H1 (cell line): ENCODE measurements around the gene NDRG2. TPM values are rescaled to one million over a fixed set of nuclear protein-coding genes. Genes with fewer than 3 reads are reported as not detected.

Experiments
- CTCF ChIA-PET: fragments of 300-600 bp; sonication (Branson Sonifier 250); formaldehyde crosslinking; loops from one replicate; lab custom pipeline; 2021; ENCODE audit not compliant: partially characterized antibody; lab: Charles Lee
- POLR2A ChIA-PET: fragments of 300-600 bp; sonication (Branson Sonifier 250); formaldehyde crosslinking; loops from one replicate; lab custom pipeline; 2021; ENCODE audit warnings: inconsistent platforms; ENCODE audit not compliant: partially characterized antibody; lab: Charles Lee
- DNase-seq, 2 experiments: peaks; one replicate each; pipeline versions ENCODE4 v3.0.0 to v3.0.0-alpha.2; 2010 to 2022; ENCODE audit warnings: low spot score in 2 of 2, low read depth in 1 of 2, mixed read lengths in 1 of 2
- FAIRE-seq: peaks from 2 replicates; lab custom pipeline; 2011; peaks lifted over from hg19 to GRCh38; lab: Jason Lieb, UNC
- H2AFZ ChIP-seq: 2 replicates; pipeline ENCODE4 v1.8.1; 2012; ENCODE audit warnings: low read length, inconsistent platforms
- H2AK5ac ChIP-seq: 2 replicates; pipeline ENCODE4 v1.6.1; 2013; ENCODE audit warnings: low read depth, low read length
- H2BK120ac ChIP-seq: replicated peaks from 2 replicates; pipeline ENCODE3; 2013; ENCODE audit warnings: low read depth, low read length, inconsistent platforms
- H2BK12ac ChIP-seq: 2 replicates; pipeline ENCODE4 v1.6.1; 2013; ENCODE audit warnings: low read depth, low read length
- H2BK15ac ChIP-seq: 2 replicates; pipeline ENCODE4 v1.6.1; 2013; ENCODE audit warnings: low read length
- H2BK20ac ChIP-seq: 2 replicates; pipeline ENCODE4 v1.6.1; 2013; ENCODE audit warnings: low read length
- H2BK5ac ChIP-seq: 2 replicates; pipeline ENCODE4 v1.6.1; 2013; ENCODE audit warnings: low read depth, low read length
- H3K14ac ChIP-seq: 2 replicates; pipeline ENCODE4 v1.6.1; 2013; ENCODE audit warnings: inconsistent platforms; ENCODE audit not compliant: insufficient read length
- H3K18ac ChIP-seq: 2 replicates; pipeline ENCODE4 v1.6.1; 2013; ENCODE audit warnings: low read length; ENCODE audit errors: extremely low read depth
- H3K23ac ChIP-seq: 2 replicates; pipeline ENCODE4 v1.6.1; 2013; ENCODE audit warnings: inconsistent platforms; ENCODE audit not compliant: insufficient read length
- H3K23me2 ChIP-seq: 2 replicates; pipeline ENCODE4 v1.6.1; 2013; ENCODE audit warnings: low read depth, low read length
- H3K27ac ChIP-seq: 2 replicates; pipeline ENCODE4 v1.6.1; 2011; ENCODE audit warnings: low read depth, low read length, inconsistent platforms
- H3K27me3 ChIP-seq, 4 experiments: replicated peaks in 1 of 4; 1 replicate in 1 of 4; 2 replicates in 3 of 4; pipeline versions ENCODE4 v1.6.1 to v1.8.1; 2011 to 2013; ENCODE audit warnings: low read length in 3 of 4, mild to moderate bottlenecking in 3 of 4, inconsistent platforms in 2 of 4, mixed read lengths in 2 of 4, moderate library complexity in 1 of 4; ENCODE audit not compliant: control insufficient read depth in 3 of 4, insufficient read depth in 3 of 4; ENCODE audit errors: extremely low read depth in 1 of 4
- H3K36me3 ChIP-seq, 4 experiments: 2 replicates each; pipeline versions ENCODE4 v1.6.1 to v1.8.1; 2011 to 2013; ENCODE audit warnings: mild to moderate bottlenecking in 4 of 4, low read length in 3 of 4, moderate library complexity in 2 of 4, control low read depth in 1 of 4, inconsistent platforms in 1 of 4; ENCODE audit not compliant: insufficient read depth in 4 of 4, control insufficient read depth in 2 of 4
- H3K4ac ChIP-seq: replicated peaks from 2 replicates; pipeline ENCODE3; 2013; ENCODE audit warnings: low read length, low read depth, mixed read lengths, inconsistent platforms; ENCODE audit not compliant: insufficient read length
- H3K4me1 ChIP-seq, 4 experiments: replicated peaks in 1 of 4; 1 replicate in 1 of 4; 2 replicates in 3 of 4; pipeline versions ENCODE4 v1.6.1 to v1.8.1; 2011 to 2013; ENCODE audit warnings: low read length in 3 of 4, inconsistent platforms in 2 of 4, mixed read lengths in 1 of 4; ENCODE audit not compliant: insufficient read depth in 4 of 4, control insufficient read depth in 3 of 4
- H3K4me2 ChIP-seq, 2 experiments: 2 replicates each; pipeline versions ENCODE4 v1.6.1 to v1.8.1; 2011 to 2013; ENCODE audit warnings: low read depth in 2 of 2, low read length in 2 of 2, control low read depth in 1 of 2, inconsistent platforms in 1 of 2, mild to moderate bottlenecking in 1 of 2; ENCODE audit not compliant: insufficient read depth in 1 of 2
- H3K4me3 ChIP-seq, 4 experiments: fragments of 200-600, 300-600 bp in 1 of 4; sonication (generic), shearing (Covaris generic), sonication (Bioruptor Twin) in 1 of 4; 2 replicates each; pipeline versions ENCODE4 v1.5.1 to v1.8.1; 2011 to 2016; ENCODE audit warnings: low read length in 4 of 4, low read depth in 3 of 4, control low read depth in 2 of 4, inconsistent platforms in 2 of 4, mild to moderate bottlenecking in 2 of 4, mixed read lengths in 1 of 4, moderate library complexity in 1 of 4; ENCODE audit not compliant: insufficient read depth in 2 of 4; ENCODE audit errors: extremely low read depth in 1 of 4
- H3K56ac ChIP-seq: replicated peaks from 2 replicates; pipeline ENCODE3; 2013; ENCODE audit warnings: low read depth, mild to moderate bottlenecking, mixed read lengths, low read length, inconsistent platforms; ENCODE audit not compliant: insufficient read length
- H3K79me1 ChIP-seq: 2 replicates; pipeline ENCODE4 v1.6.1; 2013; ENCODE audit warnings: low read depth, low read length, control low read depth
- H3K79me2 ChIP-seq, 2 experiments: 2 replicates each; pipeline versions ENCODE4 v1.6.1 to v1.8.1; 2012 to 2013; ENCODE audit warnings: low read length in 2 of 2, mild to moderate bottlenecking in 2 of 2, inconsistent platforms in 1 of 2; ENCODE audit not compliant: insufficient read depth in 2 of 2, control insufficient read depth in 1 of 2
- H3K9ac ChIP-seq, 4 experiments: replicated peaks in 1 of 4; 1 replicate in 1 of 4; 2 replicates in 3 of 4; pipeline versions ENCODE4 v1.6.1 to v1.8.1; 2011 to 2013; ENCODE audit warnings: low read depth in 3 of 4, low read length in 3 of 4, control low read depth in 2 of 4, mild to moderate bottlenecking in 2 of 4, moderate library complexity in 2 of 4, inconsistent platforms in 1 of 4; ENCODE audit errors: extremely low read depth in 1 of 4
- H3K9me3 ChIP-seq, 2 experiments: 2 replicates each; pipeline versions ENCODE4 v1.6.1 to v1.8.1; 2012 to 2013; ENCODE audit warnings: mild to moderate bottlenecking in 2 of 2, moderate library complexity in 2 of 2, control low read depth in 1 of 2, inconsistent platforms in 1 of 2, low read depth in 1 of 2, low read length in 1 of 2, mixed read lengths in 1 of 2; ENCODE audit not compliant: insufficient read depth in 2 of 2
- H4K20me1 ChIP-seq, 2 experiments: replicated peaks in 1 of 2; 2 replicates each; pipeline versions ENCODE3 to v1.8.1; 2011 to 2013; ENCODE audit warnings: inconsistent platforms in 2 of 2, low read length in 2 of 2, mild to moderate bottlenecking in 1 of 2; ENCODE audit not compliant: insufficient read depth in 2 of 2, control insufficient read depth in 1 of 2
- H4K5ac ChIP-seq: 2 replicates; pipeline ENCODE4 v1.6.1; 2013; ENCODE audit warnings: low read length, low read depth, mixed read lengths, inconsistent platforms; ENCODE audit not compliant: insufficient read length
- H4K8ac ChIP-seq: 2 replicates; pipeline ENCODE4 v1.8.0; 2013; ENCODE audit warnings: mild to moderate bottlenecking, moderate library complexity, low read length, inconsistent platforms; ENCODE audit not compliant: insufficient read depth; ENCODE audit errors: extremely low read depth
- H4K91ac ChIP-seq: replicated peaks from 2 replicates; pipeline ENCODE3; 2013; ENCODE audit warnings: low read length, mixed read lengths, inconsistent platforms; ENCODE audit not compliant: insufficient read length
- FOSL1 ChIP-seq: IDR thresholded peaks from 2 replicates; pipeline ENCODE4 v1.6.1; 2011; ENCODE audit warnings: mild to moderate bottlenecking, low read depth, low read length, moderate library complexity; ENCODE audit not compliant: insufficient read depth
- GABPA ChIP-seq: IDR thresholded peaks from 2 replicates; pipeline ENCODE4 v1.6.1; 2011; ENCODE audit warnings: mild to moderate bottlenecking, low read length, moderate library complexity, borderline replicate concordance; ENCODE audit not compliant: insufficient read depth
- KDM5A ChIP-seq: fragments of 200-600 bp; IDR thresholded peaks from 2 replicates; pipeline ENCODE4 v1.7.1; 2012; ENCODE audit warnings: mild to moderate bottlenecking, low read length, inconsistent platforms, mixed read lengths
- POLR2AphosphoS5 ChIP-seq: IDR thresholded peaks from 2 replicates; pipeline ENCODE4 v1.6.1; 2011; ENCODE audit warnings: low read depth, low read length
- RFX5 ChIP-seq: IDR thresholded peaks from 2 replicates; pipeline ENCODE4 v1.6.1; 2011; ENCODE audit warnings: low read depth, low read length, improper control_type of control experiment, borderline replicate concordance
- RXRA ChIP-seq: IDR thresholded peaks from 2 replicates; pipeline ENCODE4 v1.6.1; 2011; ENCODE audit warnings: low read depth, mild to moderate bottlenecking, low read length, moderate library complexity; ENCODE audit not compliant: insufficient read depth
- ZNF274 ChIP-seq: IDR thresholded peaks from 2 replicates; pipeline ENCODE4 v1.7.0; 2012; ENCODE audit warnings: low read length, borderline replicate concordance; ENCODE audit errors: extremely low read depth
- WGBS, 2 experiments: shearing (Covaris generic) in 1 of 2; methylation state at CpG; one replicate each; pipeline versions ENCODE4 v1.1.6 to v1.1.7; 2013 to 2015; ENCODE audit warnings: low lambda C conversion rate in 2 of 2, mixed read lengths in 2 of 2, inconsistent platforms in 1 of 2, low coverage in 1 of 2, missing lambda C conversion rate in 1 of 2; ENCODE audit not compliant: insufficient replicate concordance in 2 of 2, insufficient coverage in 1 of 2, insufficient read length in 1 of 2; ENCODE audit errors: extremely low coverage in 1 of 2, missing lambda C conversion rate in 1 of 2; 5-methylcytosine and 5-hydroxymethylcytosine counted together
- polyA plus RNA-seq, 7 experiments: library from polyadenylated mRNA; depleted of rRNA in 3 of 7; stranded (reverse) in 5 of 7; unstranded in 2 of 7; fragments of >200 nt in 5 of 7; fragments of 200-250 nt in 2 of 7; gene quantifications; 1 replicate in 5 of 7; 2 replicates in 1 of 7; 4 replicates in 1 of 7; pipeline versions ENCODE4 v1.2.1 to v1.2.3, GENCODE V29; 2011 to 2013; ENCODE audit warnings: missing spikeins in 2 of 7, mixed read lengths in 2 of 7
- total RNA-seq: library from RNA; stranded (reverse); fragmentation: NEBNext Ultra II Directional; extraction: Animal tissue kit (Norgen Biotek cat#: 25700); gene quantifications from 2 replicates; pipeline ENCODE4 v1.2.1, GENCODE V29; 2021

Gene NDRG2
- total and polyA plus RNA-seq, 2 of the 8 experiments (the other 6 are each of a cell fraction or from before 2014, with no cell fraction given), result 29.9 to 48.6 TPM

GRCh38 chr14:21011136-21011535 lies 13.7 kb downstream of the NDRG2 start:
- H4K20me1 ChIP-seq, result no peaks in the 10 kb centered on the region
- WGBS, 2 experiments, result 89% methylated on average over 1 of the region's 1 CpG; no CpG with 5 or more reads in 1 of the 2 experiments
- no peak overlapping the region for H3K9ac ChIP-seq
- H3K14ac ChIP-seq, result no peak overlapping the region
- no peak overlapping the region for H3K4me2 ChIP-seq
- no peak overlapping the region for H2BK15ac ChIP-seq
- H2AK5ac ChIP-seq, result no peak overlapping the region
- H2BK5ac ChIP-seq, result no peak overlapping the region
- no peaks in the 10 kb centered on the region for H3K23me2 ChIP-seq
- no peak overlapping the region for H3K4me3 ChIP-seq
- H2AFZ ChIP-seq, result no peak overlapping the region
- H2BK20ac ChIP-seq, result no peak overlapping the region
- H3K27ac ChIP-seq, result no peak overlapping the region
- H2BK12ac ChIP-seq, result no peak overlapping the region
- H3K36me3 ChIP-seq, result no peaks in the 10 kb centered on the region
- DNase-seq (no peak), FAIRE-seq (no peak)
- POLR2A ChIA-PET, result interaction anchor here (0.7 to 1.5 kb wide), 3 partner anchors 12 to 77 kb away, joined by 3 read pairs; no protein-coding TSS in a partner anchor
- H3K79me2 ChIP-seq, result no peaks in the 10 kb centered on the region
- H3K9me3 ChIP-seq, result no peaks in the 10 kb centered on the region
- no peaks in the 10 kb centered on the region for H3K79me1 ChIP-seq
- H2BK120ac ChIP-seq, result no peak overlapping the region
- H4K8ac ChIP-seq, result no peak overlapping the region
- no peak overlapping the region for H4K91ac ChIP-seq
- CTCF ChIA-PET, result interaction anchor here (1.2 to 16.1 kb wide), 11 partner anchors 9 to 92 kb away, joined by 3 to 371 read pairs (median 69); partner anchors contain the start of genes ARHGEF40, RNASE13, RNASE7 and SLC39A2
- H4K5ac ChIP-seq, result no peak overlapping the region
- no peak overlapping the region for H3K23ac ChIP-seq
- H3K18ac ChIP-seq, result no peak overlapping the region
- no peaks in the 10 kb centered on the region; a peak in 1 of 7 replicates for H3K27me3 ChIP-seq
- H3K56ac ChIP-seq, result no peak overlapping the region
- H3K4me1 ChIP-seq, result peaks cover 2 to 7% (median 5%) of the 10 kb centered on the region in 4 experiments; a peak in 5 of 7 replicates
- no peak overlapping the region for H3K4ac ChIP-seq
- TF ChIP-seq FOSL1 (no peak), GABPA (no peak), ZNF274 (no peak), RXRA (no peak), POLR2AphosphoS5 (no peak), RFX5 (no peak), KDM5A (no peak)
